Skeletal muscle satellite cell (primary cell): Measurements from ENCODE around the gene CARMIL3.

Source experiments
- H3K27me3 ChIP-seq: 2 replicates; pipeline ENCODE4 v1.7.0; 2013; ENCODE audit warnings: low read length; ENCODE audit not compliant: control insufficient read depth, insufficient read depth
- H3K36me3 ChIP-seq: 2 replicates; pipeline ENCODE4 v1.7.0; 2013; ENCODE audit warnings: mild to moderate bottlenecking, control low read depth, low read length; ENCODE audit not compliant: insufficient read depth
- H3K4me1 ChIP-seq: 2 replicates; pipeline ENCODE4 v1.7.0; 2013; ENCODE audit warnings: low read length; ENCODE audit not compliant: control insufficient read depth, insufficient read depth
- H3K4me2 ChIP-seq: 2 replicates; pipeline ENCODE4 v1.7.0; 2013; ENCODE audit warnings: mild to moderate bottlenecking, low read length
- H3K4me3 ChIP-seq: 2 replicates; pipeline ENCODE4 v1.7.0; 2013; ENCODE audit warnings: low read length
- H3K9ac ChIP-seq: 2 replicates; pipeline ENCODE4 v1.7.0; 2013; ENCODE audit warnings: mild to moderate bottlenecking, low read depth, low read length, moderate library complexity
- H3K9me3 ChIP-seq: replicated peaks from 2 replicates; pipeline ENCODE4 v1.7.0; 2013; ENCODE audit warnings: mild to moderate bottlenecking, control low read depth, low read length

Gene CARMIL3

GRCh38 chr14:24057867-24058259 is 6.1 kb downstream of the CARMIL3 start:
- Histone ChIP-seq H3K4me2 (no peak overlapping the region), H3K4me1 (no peaks in the 10 kb centered on the region), H3K9me3 (no peaks in the 10 kb centered on the region), H3K27me3 (peaks cover 51% of the 10 kb centered on the region), H3K9ac (no peak overlapping the region), H3K4me3 (no peak overlapping the region), H3K36me3 (no peaks in the 10 kb centered on the region)

- H3K27me3 ChIP-seq: peaks cover 48% of the 10 kb centered on the region
- H3K9ac ChIP-seq: no peak overlapping the region
- H3K9me3 ChIP-seq: no peaks in the 10 kb centered on the region
- no peaks in the 10 kb centered on the region for H3K4me1 ChIP-seq
- no peaks in the 10 kb centered on the region for H3K36me3 ChIP-seq
- H3K4me2 ChIP-seq: no peak overlapping the region
- no peak overlapping the region for H3K4me3 ChIP-seq
These were observed 6.6 kb downstream of the CARMIL3 start for GRCh38 chr14:24058260-24058950.

- Histone ChIP-seq H3K9me3 (no peaks in the 10 kb centered on the region), H3K4me3 (no peak overlapping the region), H3K4me1 (no peaks in the 10 kb centered on the region), H3K4me2 (no peak overlapping the region), H3K9ac (no peak overlapping the region), H3K27me3 (peaks cover 42% of the 10 kb centered on the region), H3K36me3 (no peaks in the 10 kb centered on the region)
These were observed 7.2 kb downstream of the CARMIL3 start for GRCh38 chr14:24058951-24059475.

GRCh38 chr14:24059841-24060388 is 8.1 kb downstream of the CARMIL3 start:
- Histone ChIP-seq H3K36me3 (no peaks in the 10 kb centered on the region), H3K4me1 (no peaks in the 10 kb centered on the region), H3K9ac (no peak overlapping the region), H3K4me3 (no peak overlapping the region), H3K4me2 (no peak overlapping the region), H3K27me3 (peaks cover 35% of the 10 kb centered on the region), H3K9me3 (no peaks in the 10 kb centered on the region)

- Histone ChIP-seq H3K9ac (no peak overlapping the region), H3K36me3 (no peaks in the 10 kb centered on the region), H3K4me2 (no peak overlapping the region), H3K9me3 (no peaks in the 10 kb centered on the region), H3K4me3 (no peak overlapping the region), H3K27me3 (peaks cover 39% of the 10 kb centered on the region), H3K4me1 (no peaks in the 10 kb centered on the region)
These were observed 8.6 kb downstream of the CARMIL3 start for GRCh38 chr14:24060443-24060842.

GRCh38 chr14:24060984-24061913 is 9.4 kb downstream of the CARMIL3 start:
- H3K4me3 ChIP-seq: no peak overlapping the region
- H3K4me1 ChIP-seq: no peaks in the 10 kb centered on the region
- no peak overlapping the region for H3K4me2 ChIP-seq
- H3K9ac ChIP-seq: no peak overlapping the region
- no peaks in the 10 kb centered on the region for H3K9me3 ChIP-seq
- H3K27me3 ChIP-seq: peaks cover 41% of the 10 kb centered on the region
- no peaks in the 10 kb centered on the region for H3K36me3 ChIP-seq

GRCh38 chr14:24062216-24062980 is 10.6 kb downstream of the CARMIL3 start:
- Histone ChIP-seq H3K9me3 (no peaks in the 10 kb centered on the region), H3K36me3 (no peaks in the 10 kb centered on the region), H3K4me1 (no peaks in the 10 kb centered on the region), H3K9ac (no peak overlapping the region), H3K27me3 (peaks cover 42% of the 10 kb centered on the region), H3K4me2 (no peak overlapping the region), H3K4me3 (no peak overlapping the region)

- no peaks in the 10 kb centered on the region for H3K36me3 ChIP-seq
- no peak overlapping the region for H3K4me3 ChIP-seq
- peaks cover 48% of the 10 kb centered on the region for H3K27me3 ChIP-seq
- no peaks in the 10 kb centered on the region for H3K9me3 ChIP-seq
- H3K4me1 ChIP-seq: no peaks in the 10 kb centered on the region
- no peak overlapping the region for H3K9ac ChIP-seq
- no peak overlapping the region for H3K4me2 ChIP-seq
These were observed 11.5 kb downstream of the CARMIL3 start for GRCh38 chr14:24063263-24063836.

- Histone ChIP-seq H3K9ac (no peak overlapping the region), H3K9me3 (no peaks in the 10 kb centered on the region), H3K36me3 (no peaks in the 10 kb centered on the region), H3K27me3 (peaks cover 48% of the 10 kb centered on the region), H3K4me2 (no peak overlapping the region), H3K4me1 (no peaks in the 10 kb centered on the region), H3K4me3 (no peak overlapping the region)
These were observed 12.4 kb downstream of the CARMIL3 start for GRCh38 chr14:24064091-24064795.

GRCh38 chr14:24064856-24065255 is 13.0 kb downstream of the CARMIL3 start:
- Histone ChIP-seq H3K9ac (no peak overlapping the region), H3K4me1 (no peaks in the 10 kb centered on the region), H3K4me3 (no peak overlapping the region), H3K27me3 (peaks cover 54% of the 10 kb centered on the region), H3K4me2 (no peak overlapping the region), H3K36me3 (no peaks in the 10 kb centered on the region), H3K9me3 (no peaks in the 10 kb centered on the region)
